ENCODE results near the gene PPM1L. TPM values are rescaled to one million over a fixed set of nuclear protein-coding genes. Genes with fewer than 3 reads are reported as not detected.
"Not testable (repeated sequence)": the region's sequence is repeated elsewhere in the genome, so short reads cannot be mapped to it uniquely, and the experiment has no call there.

The PPM1L gene
- 10 to 100 TPM in 1 of 2 donors, 1 to 10 TPM in 1; 7.6 to 13.7 TPM for total RNA-seq

DNA sequence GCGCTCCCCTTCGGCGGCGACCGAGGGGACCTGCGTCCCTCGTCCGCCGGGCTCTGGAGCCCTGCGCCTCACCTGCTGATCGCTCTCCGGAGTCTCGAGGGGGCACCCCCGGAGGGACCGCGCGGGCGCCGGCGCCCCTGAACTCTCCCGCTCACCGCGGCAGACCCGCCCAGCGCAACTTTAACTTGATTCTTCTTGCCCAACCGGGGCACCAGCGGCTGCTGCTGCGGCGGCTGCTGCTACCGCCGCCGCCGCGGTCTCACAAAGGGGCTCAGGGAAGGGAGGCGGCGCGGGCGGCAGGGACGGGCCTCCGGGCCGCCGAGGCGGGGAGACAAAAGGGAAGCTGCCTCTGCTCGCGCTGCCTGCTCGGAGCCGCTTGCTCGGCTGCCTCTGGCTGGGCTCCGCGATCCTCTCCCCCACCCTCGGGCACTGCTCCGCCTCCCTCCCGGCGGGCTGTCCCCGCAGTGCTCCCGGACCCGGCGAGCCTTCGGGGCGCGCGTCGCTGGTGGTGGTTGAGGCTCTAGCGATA is at the start of gene PPM1L:
Gene PPM1L (plus strand): TSS at position 456 of the 529 bp plus-strand sequence.
- no peaks in the 10 kb centered on the region for H3K9me3 ChIP-seq
- TF ChIP-seq CTCF (IDR thresholded peaks at IDR 0.05): no peak
- no peak for TF ChIP-seq POLR2A (IDR thresholded peaks at IDR 0.05)
- peaks cover 45% of the 10 kb centered on the region for H3K4me1 ChIP-seq
- peak; percentile 63 to 69 (median 66) for DNase-seq
- WGBS, 2 donors: 0% methylated on average over 51 of the region's 64 CpGs; no CpG with 5 or more reads in 1 of the 2 donors
- ATAC-seq: peak; percentile 41
- peak within 1 kb of the TSS; percentile 95 to 99 (median 98) for H3K27ac ChIP-seq
- intact Hi-C loops (cut with DNase I): no loop called here
- peak within 1 kb of the TSS; percentile 89 for H3K4me3 ChIP-seq
- H3K27me3 ChIP-seq: no peaks in the 10 kb centered on the region
- no peaks in the 10 kb centered on the region for H3K36me3 ChIP-seq (replicated peaks in 1 of 2; ENCODE audit: insufficient read depth in 1 of 2, low read depth in 2 of 2)

GRCh38 chr3:160707187-160707794 is 48.7 kb upstream of the PPM1L start:
- no peak overlapping the region for H3K4me3 ChIP-seq
- 9 to 10% methylated on average over 4 of the region's 4 CpGs for WGBS, 2 donors
- intact Hi-C loops (cut with DNase I): no loop called here
- peaks cover 9% of the 10 kb centered on the region for H3K4me1 ChIP-seq
- TF ChIP-seq CTCF (IDR thresholded peaks at IDR 0.05): peak; percentile 9 to 74 (median 65)
- TF ChIP-seq POLR2A (IDR thresholded peaks at IDR 0.05): no peak
- ATAC-seq (peak; percentile 74), DNase-seq (peak; percentile 12 to 52 (median 36))
- H3K9me3 ChIP-seq: no peaks in the 10 kb centered on the region
- no peak overlapping the region for H3K27ac ChIP-seq
- H3K36me3 ChIP-seq (replicated peaks in 1 of 2; ENCODE audit: insufficient read depth in 1 of 2, low read depth in 2 of 2): no peaks in the 10 kb centered on the region
- no peaks in the 10 kb centered on the region for H3K27me3 ChIP-seq

- no peaks in the 10 kb centered on the region for H3K9me3 ChIP-seq
- H3K4me3 ChIP-seq: no peak overlapping the region
- ATAC-seq (no peak), DNase-seq (no peak)
- 71 to 81% methylated on average over 3 of the region's 3 CpGs for WGBS, 2 donors
- no peak for TF ChIP-seq POLR2A (IDR thresholded peaks at IDR 0.05)
- TF ChIP-seq CTCF (IDR thresholded peaks at IDR 0.05): no peak
- peaks cover 9% of the 10 kb centered on the region for H3K4me1 ChIP-seq
- H3K36me3 ChIP-seq (replicated peaks in 1 of 2; ENCODE audit: insufficient read depth in 1 of 2, low read depth in 2 of 2): no peaks in the 10 kb centered on the region
- H3K27me3 ChIP-seq: no peaks in the 10 kb centered on the region
- H3K27ac ChIP-seq: no peak overlapping the region
- intact Hi-C loops (cut with DNase I): no loop called here
These were observed 46.4 kb upstream of the PPM1L start for GRCh38 chr3:160709477-160710182.

DNA sequence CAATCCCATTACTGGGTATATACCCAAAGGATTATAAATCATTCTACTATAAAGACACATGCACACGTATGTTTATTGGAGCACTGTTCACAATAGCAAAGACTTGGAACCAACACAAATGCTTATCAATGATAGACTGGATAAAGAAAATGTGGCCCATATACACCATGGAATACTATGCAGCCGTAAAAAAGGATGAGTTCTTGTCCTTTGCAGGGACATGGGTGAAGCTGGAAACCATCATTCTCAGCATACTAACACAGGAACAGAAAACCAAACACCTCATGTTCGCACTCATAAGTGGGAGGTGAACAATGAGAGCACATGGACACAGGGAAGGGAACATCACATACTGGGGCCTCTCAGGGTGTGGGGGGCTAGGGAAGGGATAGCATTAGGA is 42.9 kb upstream of the PPM1L start:
- intact Hi-C loops (cut with DNase I); H3K27me3 ChIP-seq; H3K27ac ChIP-seq; H3K9me3 ChIP-seq; DNase-seq; H3K4me1 ChIP-seq; H3K36me3 ChIP-seq (replicated peaks in 1 of 2; ENCODE audit: insufficient read depth in 1 of 2, low read depth in 2 of 2); H3K4me3 ChIP-seq; ATAC-seq: not testable (repeated sequence)
- 86 to 90% methylated on average over 3 of the region's 3 CpGs for WGBS, 2 donors

- Histone ChIP-seq H3K36me3 (replicated peaks in 1 of 2; ENCODE audit: insufficient read depth in 1 of 2, low read depth in 2 of 2) (no peaks in the 10 kb centered on the region), H3K4me3 (no peak overlapping the region), H3K27ac (no peak overlapping the region), H3K9me3 (no peaks in the 10 kb centered on the region), H3K4me1 (no peaks in the 10 kb centered on the region), H3K27me3 (no peaks in the 10 kb centered on the region)
- WGBS, 2 donors: 88 to 92% methylated on average over 8 to 11 of the region's 11 CpGs
- ATAC-seq (no peak), DNase-seq (no peak)
- intact Hi-C loops (cut with DNase I): no loop called here
- no peak for TF ChIP-seq POLR2A (IDR thresholded peaks at IDR 0.05)
- no peak for TF ChIP-seq CTCF (IDR thresholded peaks at IDR 0.05)
These were observed 36.3 kb upstream of the PPM1L start for GRCh38 chr3:160719710-160720109.
